Breast epithelium (tissue), 4 donors: Measurements from ENCODE around the gene SLC37A1. TPM values are rescaled to one million over a fixed set of nuclear protein-coding genes. Genes with fewer than 3 reads are reported as not detected.
"Not testable (repeated sequence)": the region's sequence is repeated elsewhere in the genome, so short reads cannot be mapped to it uniquely, and the experiment has no call there.

ENCODE experiments used
- DNase-seq, 2 donors: peaks; one replicate each; pipeline ENCODE4 v3.0.0-alpha.2; 2019; ENCODE audit warnings: low spot score in 2 of 2
- H3K27ac ChIP-seq, 2 donors: fragments of 200-600 bp; sonication (generic) in 1 of 2; one replicate each; pipeline ENCODE4 v1.5.1; 2016 to 2019; ENCODE audit warnings: mild to moderate bottlenecking in 1 of 2
- H3K27me3 ChIP-seq, 2 donors: fragments of 200-600 bp; sonication (generic) in 1 of 2; one replicate each; pipeline versions ENCODE4 v1.5.1 to v1.6.0; 2017 to 2019; ENCODE audit warnings: control low read depth in 1 of 2, mild to moderate bottlenecking in 1 of 2
- H3K36me3 ChIP-seq: fragments of 200-600 bp; one replicate; pipeline ENCODE4 v1.5.1; 2019
- H3K4me1 ChIP-seq, 2 donors: fragments of 200-600 bp; sonication (generic); one replicate each; pipeline ENCODE4 v1.5.1; 2016 to 2019; ENCODE audit warnings: control low read depth in 1 of 2
- H3K4me3 ChIP-seq, 3 donors: fragments of 200-600 bp; sonication (generic); 1 replicate in 2 of 3; 2 replicates in 1 of 3; pipeline ENCODE4 v1.5.1; 2016 to 2019; ENCODE audit warnings: mild to moderate bottlenecking in 3 of 3, moderate library complexity in 2 of 3
- H3K9me3 ChIP-seq, 2 donors: fragments of 200-600 bp; sonication (generic) in 1 of 2; one replicate each; pipeline ENCODE4 v1.5.1; 2016 to 2019; ENCODE audit warnings: control low read depth in 1 of 2
- POLR2A ChIP-seq: fragments of 450-650 bp; IDR thresholded peaks from one replicate; pipeline ENCODE4 v1.6.1; 2016; ENCODE audit warnings: antibody characterized with exemption, mild to moderate bottlenecking, moderate library complexity
- POLR2AphosphoS5 ChIP-seq, 3 donors: sonication (generic); formaldehyde crosslinking; IDR thresholded peaks; one replicate each; pipeline ENCODE4 v1.6.1; 2017; ENCODE audit warnings: antibody characterized with exemption in 3 of 3
- intact Hi-C: fragments of 100-400 bp; cut with DNase I; formaldehyde crosslinking; loops from one replicate; pipeline ENCODE4 v1.15.1; 2023; ENCODE audit warnings: low total_unique reads
- total RNA-seq, 3 donors: library from RNA; depleted of rRNA; stranded (reverse); fragments of >200 nt; gene quantifications; one replicate each; pipeline ENCODE4 v1.1.0, GENCODE V29; 2016
- TF ChIP-seq, protein P1 (sequence below), 3 donors: fragments of 450-650 bp; IDR thresholded peaks; one replicate each; pipeline ENCODE4 v1.5.1; 2016 to 2017; ENCODE audit warnings: antibody characterized with exemption in 3 of 3, mild to moderate bottlenecking in 3 of 3, moderate library complexity in 3 of 3

Gene SLC37A1
- total RNA-seq, 3 donors from 2014 or later, result 7.5 to 18.4 (median 18.4) TPM

DNA sequence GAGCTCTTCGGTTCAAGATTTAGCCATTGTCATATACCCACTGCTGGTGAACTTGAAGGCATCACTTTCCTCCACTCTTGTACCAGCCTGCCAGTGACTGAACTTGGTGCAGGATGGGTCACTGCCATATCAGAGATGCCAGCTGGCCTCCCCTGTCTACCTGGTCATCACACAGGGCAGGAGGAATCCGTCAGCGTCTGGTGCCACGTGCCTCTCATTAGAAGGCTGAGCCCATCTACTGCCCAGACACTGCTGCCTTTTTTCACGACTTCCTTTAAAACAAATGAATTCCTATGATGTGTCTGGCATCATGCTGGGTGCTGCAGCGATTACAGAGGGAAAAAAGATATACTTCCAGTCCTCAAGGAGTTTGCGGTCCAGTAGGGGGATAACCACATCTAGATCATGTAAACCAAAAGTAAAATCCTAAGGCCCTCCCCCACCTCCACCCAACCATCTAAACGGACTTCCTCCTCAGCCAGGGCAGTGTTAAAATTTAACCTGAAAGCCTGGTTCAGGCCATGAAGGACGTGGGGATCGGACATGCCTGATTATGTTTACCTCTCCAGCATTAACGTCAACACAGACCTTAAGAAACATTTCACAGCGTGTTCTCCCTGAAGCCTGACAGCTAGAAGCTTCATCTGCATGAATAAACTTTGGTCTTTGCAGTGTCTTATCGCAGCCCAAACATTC, 110.6 kb downstream of the SLC37A1 start:
- Histone ChIP-seq H3K27me3 (no peaks in the 10 kb centered on the region), H3K4me1 (no peaks in the 10 kb centered on the region), H3K9me3 (no peaks in the 10 kb centered on the region), H3K36me3 (no peaks in the 10 kb centered on the region), H3K27ac (no peak overlapping the region), H3K4me3 (no peak overlapping the region)
- intact Hi-C loops, result no loop called here
- no peak for TF ChIP-seq POLR2AphosphoS5 (IDR thresholded peaks at IDR 0.05)
- TF ChIP-seq, protein P1, sequence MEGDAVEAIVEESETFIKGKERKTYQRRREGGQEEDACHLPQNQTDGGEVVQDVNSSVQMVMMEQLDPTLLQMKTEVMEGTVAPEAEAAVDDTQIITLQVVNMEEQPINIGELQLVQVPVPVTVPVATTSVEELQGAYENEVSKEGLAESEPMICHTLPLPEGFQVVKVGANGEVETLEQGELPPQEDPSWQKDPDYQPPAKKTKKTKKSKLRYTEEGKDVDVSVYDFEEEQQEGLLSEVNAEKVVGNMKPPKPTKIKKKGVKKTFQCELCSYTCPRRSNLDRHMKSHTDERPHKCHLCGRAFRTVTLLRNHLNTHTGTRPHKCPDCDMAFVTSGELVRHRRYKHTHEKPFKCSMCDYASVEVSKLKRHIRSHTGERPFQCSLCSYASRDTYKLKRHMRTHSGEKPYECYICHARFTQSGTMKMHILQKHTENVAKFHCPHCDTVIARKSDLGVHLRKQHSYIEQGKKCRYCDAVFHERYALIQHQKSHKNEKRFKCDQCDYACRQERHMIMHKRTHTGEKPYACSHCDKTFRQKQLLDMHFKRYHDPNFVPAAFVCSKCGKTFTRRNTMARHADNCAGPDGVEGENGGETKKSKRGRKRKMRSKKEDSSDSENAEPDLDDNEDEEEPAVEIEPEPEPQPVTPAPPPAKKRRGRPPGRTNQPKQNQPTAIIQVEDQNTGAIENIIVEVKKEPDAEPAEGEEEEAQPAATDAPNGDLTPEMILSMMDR (IDR thresholded peaks at IDR 0.05), result no peak
- TF ChIP-seq POLR2A, result no peak
- peak in 1 of 2 donors; percentile 17 for DNase-seq

DNA sequence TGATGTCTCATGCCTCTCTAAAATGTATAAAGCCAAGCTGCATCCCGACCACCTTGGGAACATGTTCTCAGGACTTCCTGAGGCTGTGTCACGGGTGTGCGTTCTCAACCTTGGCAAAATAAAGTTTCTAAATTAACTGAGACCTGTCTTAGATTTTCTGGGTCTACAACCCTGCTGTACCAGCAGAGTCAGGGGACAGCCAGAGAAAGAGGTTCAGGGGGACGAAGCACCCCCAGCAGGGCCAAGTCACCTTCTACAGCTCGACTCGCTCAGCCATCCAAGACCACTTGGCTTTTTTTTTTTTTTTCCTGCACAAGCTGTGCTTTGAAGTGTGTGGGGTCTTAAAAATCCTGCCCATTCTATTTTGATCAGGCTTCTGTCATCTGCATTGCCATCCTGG, 111.3 kb downstream of the SLC37A1 start:
- no peaks in the 10 kb centered on the region for H3K9me3 ChIP-seq
- H3K36me3 ChIP-seq, result no peaks in the 10 kb centered on the region
- peak in 1 of 2 donors; percentile 3 for DNase-seq
- H3K27ac ChIP-seq, result no peak overlapping the region
- H3K4me3 ChIP-seq, result no peak overlapping the region
- TF ChIP-seq POLR2AphosphoS5 (IDR thresholded peaks at IDR 0.05) (no peak), POLR2A (no peak)
- TF ChIP-seq, protein P1 (IDR thresholded peaks at IDR 0.05), result no peak
- intact Hi-C loops, result no loop called here
- no peaks in the 10 kb centered on the region for H3K27me3 ChIP-seq
- H3K4me1 ChIP-seq, result no peaks in the 10 kb centered on the region

DNA sequence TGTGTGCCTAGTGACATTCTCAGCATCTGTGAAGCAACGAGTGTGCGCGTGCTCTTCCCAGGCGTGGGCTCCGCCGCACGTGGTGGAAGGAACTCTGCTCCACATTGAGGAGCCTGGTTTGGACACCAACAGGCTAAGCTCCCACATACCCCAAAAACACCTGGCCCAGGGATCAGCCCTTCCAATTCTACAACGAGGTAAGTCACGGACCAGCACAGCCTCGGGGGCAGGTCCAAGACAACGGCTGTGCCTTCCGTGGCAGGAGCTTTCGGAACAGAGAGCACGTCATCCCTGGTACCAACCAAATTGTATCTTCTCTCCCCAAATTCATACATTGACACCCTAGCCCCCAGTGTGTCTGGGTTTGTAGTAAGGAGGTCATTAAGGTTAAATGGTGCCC, 112.5 kb downstream of the SLC37A1 start:
- DNase-seq, result no peak
- no peaks in the 10 kb centered on the region for H3K9me3 ChIP-seq
- TF ChIP-seq, protein P1 (IDR thresholded peaks at IDR 0.05), result no peak
- TF ChIP-seq POLR2A (no peak), POLR2AphosphoS5 (IDR thresholded peaks at IDR 0.05) (no peak)
- no peaks in the 10 kb centered on the region for H3K27me3 ChIP-seq
- intact Hi-C loops, result no loop called here
- no peaks in the 10 kb centered on the region for H3K4me1 ChIP-seq
- H3K36me3 ChIP-seq, result no peaks in the 10 kb centered on the region
- H3K27ac ChIP-seq, result no peak overlapping the region
- no peak overlapping the region for H3K4me3 ChIP-seq

DNA sequence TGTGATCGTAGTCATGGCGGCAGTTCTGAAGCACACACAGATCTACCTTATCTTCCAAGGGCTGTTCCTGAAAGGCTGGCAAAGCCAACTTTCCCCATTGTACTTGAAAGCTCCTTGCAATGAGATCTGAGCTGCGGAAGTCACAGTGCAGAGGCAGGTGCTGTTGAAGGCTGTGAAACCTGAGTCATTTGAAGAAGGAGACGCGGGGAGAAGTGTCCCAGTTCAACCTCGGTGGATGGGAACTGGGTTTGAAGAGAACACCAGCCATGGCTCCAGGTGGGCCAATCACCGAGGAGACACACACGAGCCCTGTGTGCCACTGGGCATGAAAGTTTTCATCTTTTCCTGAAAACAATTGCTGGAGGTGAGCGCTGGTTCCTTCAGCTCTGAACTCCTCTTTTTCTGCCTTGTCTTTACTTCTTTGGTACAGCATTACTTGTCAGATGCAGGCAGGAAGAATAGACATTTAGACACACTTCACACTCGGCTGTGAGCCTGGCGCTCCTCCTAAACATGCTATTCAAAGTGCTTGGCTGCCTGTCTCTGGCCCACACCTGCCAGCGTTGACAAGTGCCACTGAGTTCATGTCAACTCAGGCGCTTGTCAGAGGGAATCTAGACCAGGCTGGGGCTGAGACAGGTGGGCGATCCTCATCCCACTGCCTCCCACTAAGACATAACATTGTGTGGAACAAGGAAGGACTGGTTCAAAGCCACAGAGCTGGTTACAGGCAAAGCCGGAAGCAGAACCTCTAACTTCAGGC, 114.1 kb downstream of the SLC37A1 start:
- DNase-seq, result no peak
- Histone ChIP-seq H3K36me3 (no peaks in the 10 kb centered on the region), H3K4me1 (no peaks in the 10 kb centered on the region), H3K27me3 (no peaks in the 10 kb centered on the region), H3K4me3 (no peak overlapping the region), H3K9me3 (no peaks in the 10 kb centered on the region), H3K27ac (no peak overlapping the region)
- intact Hi-C loops, result no loop called here
- TF ChIP-seq, protein P1 (IDR thresholded peaks at IDR 0.05), result no peak
- TF ChIP-seq POLR2A, result no peak
- no peak for TF ChIP-seq POLR2AphosphoS5 (IDR thresholded peaks at IDR 0.05)

DNA sequence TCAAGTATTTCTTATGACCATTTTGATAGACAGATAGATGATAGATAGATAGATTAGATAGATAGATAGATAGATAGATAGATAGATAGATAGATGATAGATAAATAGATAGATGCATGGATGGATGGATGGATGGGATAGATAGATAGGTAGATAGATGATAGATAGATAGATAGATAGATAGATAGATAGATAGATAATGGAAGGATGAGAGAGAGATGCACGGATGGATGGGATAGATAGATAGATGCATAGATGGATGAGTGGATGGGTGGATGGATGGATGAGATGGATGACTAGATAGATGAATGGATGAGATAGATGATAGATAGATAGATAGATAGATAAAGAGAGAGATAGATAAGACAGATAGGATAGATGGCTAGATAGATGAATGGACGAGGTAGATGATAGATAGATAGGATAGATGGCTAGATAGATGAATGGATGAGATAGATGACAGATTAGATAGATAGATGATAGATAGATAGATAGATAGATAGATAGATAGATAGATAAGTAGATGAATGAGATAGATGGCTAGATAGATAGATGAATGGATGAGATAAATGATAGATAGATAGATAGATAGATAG, 114.9 kb downstream of the SLC37A1 start:
- H3K9me3 ChIP-seq, intact Hi-C loops, H3K4me3 ChIP-seq, H3K27ac ChIP-seq, H3K36me3 ChIP-seq, H3K27me3 ChIP-seq, H3K4me1 ChIP-seq, DNase-seq: not testable (repeated sequence)
